Neural progenitor cell (in vitro differentiated cells): Measurements from ENCODE around the gene LRP4. TPM values are rescaled to one million over a fixed set of nuclear protein-coding genes. Genes with fewer than 3 reads are reported as not detected.
"Not testable (repeated sequence)": the region's sequence is repeated elsewhere in the genome, so short reads cannot be mapped to it uniquely, and the experiment has no call there.

Experiments used
- DNase-seq: peaks from one replicate; pipeline ENCODE4 v3.0.0-alpha.2; 2016; ENCODE audit warnings: low spot score
- H2AFZ ChIP-seq: fragments of 200-600 bp; sonication (generic); replicated peaks from 2 replicates; pipeline ENCODE4 v1.6.1; 2016; ENCODE audit warnings: antibody characterized with exemption
- H3F3A ChIP-seq: fragments of 200-600 bp; sonication (generic); 2 replicates; pipeline ENCODE4 v1.6.1; 2016; ENCODE audit warnings: antibody characterized with exemption, low read depth
- H3K27ac ChIP-seq: fragments of 200-600 bp; sonication (generic); 2 replicates; pipeline ENCODE4 v1.5.1; 2016; ENCODE audit warnings: mild to moderate bottlenecking
- H3K27me3 ChIP-seq: fragments of 200-600 bp; sonication (generic); 2 replicates; pipeline ENCODE4 v1.6.1; 2016; ENCODE audit warnings: mild to moderate bottlenecking, moderate library complexity
- H3K36me3 ChIP-seq: fragments of 200-600 bp; sonication (generic); 2 replicates; pipeline ENCODE4 v1.5.1; 2016
- H3K4me1 ChIP-seq: fragments of 200-600 bp; sonication (generic); 2 replicates; pipeline ENCODE4 v1.6.1; 2016; ENCODE audit warnings: mixed run types
- H3K4me2 ChIP-seq: fragments of 200-600 bp; sonication (generic); 2 replicates; pipeline ENCODE4 v1.6.1; 2016
- H3K4me3 ChIP-seq: fragments of 200-600 bp; sonication (generic); 2 replicates; pipeline ENCODE4 v1.5.1; 2016
- H3K79me2 ChIP-seq: fragments of 200-600 bp; sonication (generic); 2 replicates; pipeline ENCODE4 v1.6.1; 2016; ENCODE audit warnings: low read depth
- H3K9ac ChIP-seq: fragments of 200-600 bp; sonication (generic); 2 replicates; pipeline ENCODE4 v1.6.1; 2016
- H3K9me3 ChIP-seq: fragments of 200-600 bp; sonication (generic); 2 replicates; pipeline ENCODE4 v1.5.1; 2016; ENCODE audit warnings: low read depth
- H4K20me1 ChIP-seq: fragments of 200-600 bp; sonication (generic); 2 replicates; pipeline ENCODE4 v1.6.1; 2016; ENCODE audit warnings: low read depth
- H3K27ac Mint-ChIP-seq: 3 replicates; pipeline ENCODE4 v1.8.0; 2021; ENCODE audit warnings: mixed read lengths
- H3K27me3 Mint-ChIP-seq: 2 replicates; pipeline ENCODE4 v1.8.0; 2022; ENCODE audit warnings: low read depth, mild to moderate bottlenecking, inconsistent platforms, moderate library complexity, mixed read lengths; ENCODE audit not compliant: insufficient read depth
- H3K36me3 Mint-ChIP-seq: 3 replicates; pipeline ENCODE4 v1.8.0; 2021; ENCODE audit warnings: mixed read lengths
- H3K4me1 Mint-ChIP-seq: 3 replicates; pipeline ENCODE4 v1.8.0; 2021; ENCODE audit warnings: mixed read lengths
- H3K4me3 Mint-ChIP-seq: 3 replicates; pipeline ENCODE4 v1.8.0; 2021; ENCODE audit warnings: mild to moderate bottlenecking, moderate library complexity, mixed read lengths
- H3K9me3 Mint-ChIP-seq: 3 replicates; pipeline ENCODE4 v1.8.0; 2020; ENCODE audit warnings: mixed read lengths
- EZH2 ChIP-seq: fragments of 200-600 bp; sonication (generic); IDR thresholded peaks from 2 replicates; pipeline ENCODE4 v1.6.1; 2017; ENCODE audit warnings: antibody characterized with exemption, mild to moderate bottlenecking, moderate library complexity
- EZH2phosphoT487 ChIP-seq: fragments of 200-600 bp; sonication (generic); IDR thresholded peaks from 2 replicates; pipeline ENCODE4 v1.6.1; 2017; ENCODE audit warnings: antibody characterized with exemption
- total RNA-seq: library from RNA; depleted of rRNA; stranded (reverse); fragments of >200 nt; gene quantifications from 2 replicates; pipeline ENCODE4 v1.2.3, GENCODE V29; 2015; ENCODE audit warnings: low replicate concordance
- TF ChIP-seq, protein P1 (sequence below): fragments of 200-600 bp; sonication (generic); IDR thresholded peaks from 2 replicates; pipeline ENCODE4 v1.5.1; 2017; ENCODE audit warnings: antibody characterized with exemption, mild to moderate bottlenecking

LRP4 gene
- total RNA-seq, 1 donor from 2014 or later, result 12.0 TPM

- Mint-ChIP-seq H3K27me3 (no peaks in the 10 kb centered on the region), H3K27ac (no peak overlapping the region)
Observed at GRCh38 chr11:46963844-46964243, 45.5 kb upstream of the LRP4 start.

DNA sequence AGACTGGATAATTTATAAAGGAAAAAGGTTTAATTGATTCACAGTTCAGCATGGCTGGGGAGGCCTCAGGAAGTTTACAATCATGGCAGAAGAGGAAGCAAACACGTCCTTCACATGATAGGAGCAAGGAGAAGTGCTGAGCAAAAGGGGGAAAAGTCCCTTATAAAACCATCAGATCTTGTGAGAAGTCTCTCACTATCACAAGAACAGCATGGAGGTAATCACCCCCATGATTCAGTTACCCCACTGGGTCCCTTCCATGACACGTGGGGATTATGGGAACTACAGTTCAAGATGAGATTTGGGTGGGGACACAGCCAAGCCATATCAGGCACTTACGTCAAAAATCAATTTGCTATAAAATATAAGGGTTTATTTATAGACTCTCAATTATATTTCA, 43.5 kb upstream of the LRP4 start:
- not testable (repeated sequence) for H3K9ac ChIP-seq, DNase-seq, H3K4me1 Mint-ChIP-seq, H3K4me1 ChIP-seq, H3K27ac ChIP-seq, H3K4me2 ChIP-seq, H3K27me3 ChIP-seq, H3K9me3 ChIP-seq, H3K4me3 ChIP-seq, H3F3A ChIP-seq, H3K4me3 Mint-ChIP-seq, H3K27ac Mint-ChIP-seq, H3K36me3 ChIP-seq, H4K20me1 ChIP-seq, H3K27me3 Mint-ChIP-seq, H2AFZ ChIP-seq
- peaks cover 70% of the 10 kb centered on the region for H3K36me3 Mint-ChIP-seq
- peaks cover 33% of the 10 kb centered on the region for H3K79me2 ChIP-seq
- H3K9me3 Mint-ChIP-seq, result peaks cover 46% of the 10 kb centered on the region

More at GRCh38 chr11:46963844-46964243, 45.5 kb upstream of the LRP4 start:
- H3K9me3 ChIP-seq, result peaks cover 2% of the 10 kb centered on the region
- H3K36me3 ChIP-seq, result peaks cover 4% of the 10 kb centered on the region
- no peak overlapping the region for H3K27ac ChIP-seq
- peaks cover 20% of the 10 kb centered on the region for H3K79me2 ChIP-seq
- Mint-ChIP-seq H3K4me3 (no peak overlapping the region), H3K9me3 (peaks cover 41% of the 10 kb centered on the region), H3K36me3 (peaks cover 57% of the 10 kb centered on the region), H3K4me1 (no peaks in the 10 kb centered on the region)
- peaks cover 4% of the 10 kb centered on the region for H3F3A ChIP-seq
- DNase-seq, result no peak
- peaks cover 7% of the 10 kb centered on the region for H4K20me1 ChIP-seq
- H3K4me1 ChIP-seq, result no peaks in the 10 kb centered on the region
- no peak overlapping the region for H3K4me3 ChIP-seq
- TF ChIP-seq, protein P1, sequence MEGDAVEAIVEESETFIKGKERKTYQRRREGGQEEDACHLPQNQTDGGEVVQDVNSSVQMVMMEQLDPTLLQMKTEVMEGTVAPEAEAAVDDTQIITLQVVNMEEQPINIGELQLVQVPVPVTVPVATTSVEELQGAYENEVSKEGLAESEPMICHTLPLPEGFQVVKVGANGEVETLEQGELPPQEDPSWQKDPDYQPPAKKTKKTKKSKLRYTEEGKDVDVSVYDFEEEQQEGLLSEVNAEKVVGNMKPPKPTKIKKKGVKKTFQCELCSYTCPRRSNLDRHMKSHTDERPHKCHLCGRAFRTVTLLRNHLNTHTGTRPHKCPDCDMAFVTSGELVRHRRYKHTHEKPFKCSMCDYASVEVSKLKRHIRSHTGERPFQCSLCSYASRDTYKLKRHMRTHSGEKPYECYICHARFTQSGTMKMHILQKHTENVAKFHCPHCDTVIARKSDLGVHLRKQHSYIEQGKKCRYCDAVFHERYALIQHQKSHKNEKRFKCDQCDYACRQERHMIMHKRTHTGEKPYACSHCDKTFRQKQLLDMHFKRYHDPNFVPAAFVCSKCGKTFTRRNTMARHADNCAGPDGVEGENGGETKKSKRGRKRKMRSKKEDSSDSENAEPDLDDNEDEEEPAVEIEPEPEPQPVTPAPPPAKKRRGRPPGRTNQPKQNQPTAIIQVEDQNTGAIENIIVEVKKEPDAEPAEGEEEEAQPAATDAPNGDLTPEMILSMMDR, result no peak
- no peak for TF ChIP-seq EZH2
- TF ChIP-seq EZH2phosphoT487, result no peak
- no peak overlapping the region for H3K9ac ChIP-seq
- no peak overlapping the region for H3K4me2 ChIP-seq
- H3K27me3 ChIP-seq, result no peaks in the 10 kb centered on the region
- H2AFZ ChIP-seq, result no peak overlapping the region

DNA sequence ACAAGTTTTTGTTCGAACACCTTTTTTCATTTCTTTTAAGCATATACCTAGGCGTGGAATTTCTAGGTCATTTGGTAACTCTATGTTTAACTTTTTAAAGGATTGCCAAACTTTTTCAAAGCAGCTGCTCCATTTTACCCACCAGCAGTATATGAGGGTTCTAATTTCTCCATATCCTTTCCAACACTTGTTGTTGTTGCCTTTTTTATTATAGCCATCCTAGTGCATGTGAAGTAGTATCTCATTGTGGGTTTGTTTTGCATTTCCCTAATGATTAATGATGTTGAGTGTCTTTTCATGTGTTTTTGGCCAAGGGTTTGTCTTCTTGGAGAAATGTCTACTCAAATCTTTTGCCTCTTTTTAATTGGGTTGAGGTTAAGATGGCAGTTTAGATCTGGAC, 42.7 kb upstream of the LRP4 start:
- H2AFZ ChIP-seq, result no peak overlapping the region
- H3K27ac ChIP-seq, result no peak overlapping the region
- TF ChIP-seq EZH2, result no peak
- peaks cover 46% of the 10 kb centered on the region for H3K9me3 Mint-ChIP-seq
- no peak overlapping the region for H3K4me3 ChIP-seq
- no peaks in the 10 kb centered on the region for H3K4me1 ChIP-seq
- no peaks in the 10 kb centered on the region for H4K20me1 ChIP-seq
- no peak for DNase-seq
- H3K36me3 Mint-ChIP-seq, result peaks cover 65% of the 10 kb centered on the region
- peaks cover 5% of the 10 kb centered on the region for H3K9me3 ChIP-seq
- H3K4me3 Mint-ChIP-seq, result no peak overlapping the region
- H3K36me3 ChIP-seq, result peaks cover 4% of the 10 kb centered on the region
- H3K27ac Mint-ChIP-seq, result no peak overlapping the region
- no peaks in the 10 kb centered on the region for H3K27me3 ChIP-seq
- H3F3A ChIP-seq, result no peaks in the 10 kb centered on the region
- no peaks in the 10 kb centered on the region for H3K4me1 Mint-ChIP-seq
- H3K4me2 ChIP-seq, result no peak overlapping the region
- H3K79me2 ChIP-seq, result peaks cover 33% of the 10 kb centered on the region
- peaks cover 3% of the 10 kb centered on the region for H3K27me3 Mint-ChIP-seq
- H3K9ac ChIP-seq, result no peak overlapping the region

GRCh38 chr11:46958777-46959176, 40.4 kb upstream of the LRP4 start:
- H3K9me3 Mint-ChIP-seq, result peaks cover 41% of the 10 kb centered on the region
- no peak for DNase-seq
- Histone ChIP-seq H3K36me3 (peaks cover 4% of the 10 kb centered on the region), H3K27ac (no peak overlapping the region), H4K20me1 (peaks cover 18% of the 10 kb centered on the region), H3K27me3 (no peaks in the 10 kb centered on the region), H3K79me2 (peaks cover 39% of the 10 kb centered on the region), H3K9ac (no peak overlapping the region), H3K4me1 (peaks cover 8% of the 10 kb centered on the region), H3F3A (peaks cover 1% of the 10 kb centered on the region), H2AFZ (no peak overlapping the region), H3K4me2 (no peak overlapping the region), H3K9me3 (peaks cover 5% of the 10 kb centered on the region), H3K4me3 (no peak overlapping the region)
- H3K4me1 Mint-ChIP-seq, result peaks cover 9% of the 10 kb centered on the region
- no peak overlapping the region for H3K4me3 Mint-ChIP-seq
- no peak overlapping the region for H3K27ac Mint-ChIP-seq
- H3K27me3 Mint-ChIP-seq, result peaks cover 3% of the 10 kb centered on the region
- H3K36me3 Mint-ChIP-seq, result peaks cover 51% of the 10 kb centered on the region
- no peak for TF ChIP-seq EZH2
- TF ChIP-seq EZH2phosphoT487, result no peak
- TF ChIP-seq, protein P1, result no peak
